ENCODE data around the gene DSP.

Gene DSP

DNA sequence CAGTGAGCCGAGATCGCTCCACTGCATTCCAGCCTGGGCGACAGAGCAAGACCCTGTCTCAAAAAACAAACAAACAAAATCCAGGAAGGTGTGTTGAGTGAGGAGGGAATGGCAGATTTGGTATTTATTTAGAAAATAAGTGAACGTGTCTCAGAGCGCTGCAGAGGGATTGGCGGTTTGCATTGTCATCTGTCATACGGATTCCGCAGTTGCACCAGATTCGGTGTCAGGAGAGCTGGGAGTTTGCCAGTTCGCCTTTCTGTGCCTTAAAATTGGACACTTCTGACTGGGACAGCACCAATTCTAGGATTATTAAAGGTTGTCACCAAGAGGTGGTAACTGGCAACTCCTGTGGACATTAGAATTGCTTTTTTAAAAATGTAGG is 49.4 kb downstream of the DSP start:
- H3K79me2 ChIP-seq (ENCODE audit: low read length), result peaks cover 30% of the 10 kb centered on the region
- 0 out of 2 replicates have a peak overlapping the region, but pooled peaks have one; percentile 93 for H3K9ac ChIP-seq (ENCODE audit: low read length)
- H3K9me3 ChIP-seq (ENCODE audit: insufficient read depth, low read length), result no peaks in the 10 kb centered on the region
- H4K20me1 ChIP-seq (ENCODE audit: insufficient read depth, low read length), result no peaks in the 10 kb centered on the region; the same call in 1 of the 2 replicates
- H3K36me3 ChIP-seq (replicated peaks; ENCODE audit: low read depth, low read length), result peaks cover 7% of the 10 kb centered on the region
- TF ChIP-seq, protein P1, sequence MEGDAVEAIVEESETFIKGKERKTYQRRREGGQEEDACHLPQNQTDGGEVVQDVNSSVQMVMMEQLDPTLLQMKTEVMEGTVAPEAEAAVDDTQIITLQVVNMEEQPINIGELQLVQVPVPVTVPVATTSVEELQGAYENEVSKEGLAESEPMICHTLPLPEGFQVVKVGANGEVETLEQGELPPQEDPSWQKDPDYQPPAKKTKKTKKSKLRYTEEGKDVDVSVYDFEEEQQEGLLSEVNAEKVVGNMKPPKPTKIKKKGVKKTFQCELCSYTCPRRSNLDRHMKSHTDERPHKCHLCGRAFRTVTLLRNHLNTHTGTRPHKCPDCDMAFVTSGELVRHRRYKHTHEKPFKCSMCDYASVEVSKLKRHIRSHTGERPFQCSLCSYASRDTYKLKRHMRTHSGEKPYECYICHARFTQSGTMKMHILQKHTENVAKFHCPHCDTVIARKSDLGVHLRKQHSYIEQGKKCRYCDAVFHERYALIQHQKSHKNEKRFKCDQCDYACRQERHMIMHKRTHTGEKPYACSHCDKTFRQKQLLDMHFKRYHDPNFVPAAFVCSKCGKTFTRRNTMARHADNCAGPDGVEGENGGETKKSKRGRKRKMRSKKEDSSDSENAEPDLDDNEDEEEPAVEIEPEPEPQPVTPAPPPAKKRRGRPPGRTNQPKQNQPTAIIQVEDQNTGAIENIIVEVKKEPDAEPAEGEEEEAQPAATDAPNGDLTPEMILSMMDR (IDR thresholded peaks at IDR 0.05; ENCODE audit: low read depth, low read length), result no peak
- TF ChIP-seq EZH2phosphoT487 (IDR thresholded peaks at IDR 0.05; ENCODE audit: low read depth), result no peak
- H2AFZ ChIP-seq (ENCODE audit: low read depth, low read length), result no peak overlapping the region
- peak overlapping the region; percentile 86 for H3K4me2 ChIP-seq (ENCODE audit: low read length)
- no peaks in the 10 kb centered on the region for H3K27me3 ChIP-seq (ENCODE audit: low read depth, low read length)
- H3K27ac ChIP-seq (ENCODE audit: low read length), result no peak overlapping the region
- peaks cover 8% of the 10 kb centered on the region for H3K4me1 ChIP-seq (ENCODE audit: low read length)
- H3K4me3 ChIP-seq (ENCODE audit: low read length), result peak overlapping the region; percentile 99

DNA sequence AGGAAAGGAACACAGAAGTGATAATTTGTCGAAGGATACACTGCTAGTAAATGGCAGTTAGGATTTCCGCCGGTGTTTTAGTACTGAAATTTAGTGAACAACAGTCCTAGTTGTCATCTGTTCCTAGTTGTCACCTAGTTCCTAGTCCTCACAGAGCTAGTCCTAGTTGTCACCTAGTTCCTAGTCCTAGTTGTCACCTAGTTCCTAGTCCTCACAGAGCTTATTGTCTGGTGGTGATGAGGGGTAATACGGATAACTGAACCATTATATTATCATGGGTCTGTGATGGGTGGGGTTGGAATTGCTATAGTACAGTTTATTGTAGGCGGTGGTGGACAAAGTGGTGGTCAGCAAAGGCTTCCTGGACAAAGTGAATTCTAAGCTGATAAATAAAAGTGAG is 50.3 kb downstream of the DSP start:
- H2AFZ ChIP-seq (ENCODE audit: low read depth, low read length), result no peak overlapping the region
- peaks cover 7% of the 10 kb centered on the region for H3K36me3 ChIP-seq (replicated peaks; ENCODE audit: low read depth, low read length)
- TF ChIP-seq, protein P1 (IDR thresholded peaks at IDR 0.05; ENCODE audit: low read depth, low read length), result no peak
- no peak for TF ChIP-seq EZH2phosphoT487 (IDR thresholded peaks at IDR 0.05; ENCODE audit: low read depth)
- H3K4me2 ChIP-seq (ENCODE audit: low read length), result peak overlapping the region; percentile 4; the same call in 1 of the 2 replicates
- H3K27ac ChIP-seq (ENCODE audit: low read length), result no peak overlapping the region
- no peak overlapping the region for H3K9ac ChIP-seq (ENCODE audit: low read length)
- peaks cover 30% of the 10 kb centered on the region for H3K79me2 ChIP-seq (ENCODE audit: low read length)
- H4K20me1 ChIP-seq (ENCODE audit: insufficient read depth, low read length), result no peaks in the 10 kb centered on the region; the same call in 1 of the 2 replicates
- peaks cover 8% of the 10 kb centered on the region for H3K4me1 ChIP-seq (ENCODE audit: low read length)
- no peaks in the 10 kb centered on the region for H3K9me3 ChIP-seq (ENCODE audit: insufficient read depth, low read length)
- H3K4me3 ChIP-seq (ENCODE audit: low read length), result no peak overlapping the region
- no peaks in the 10 kb centered on the region for H3K27me3 ChIP-seq (ENCODE audit: low read depth, low read length)

DNA sequence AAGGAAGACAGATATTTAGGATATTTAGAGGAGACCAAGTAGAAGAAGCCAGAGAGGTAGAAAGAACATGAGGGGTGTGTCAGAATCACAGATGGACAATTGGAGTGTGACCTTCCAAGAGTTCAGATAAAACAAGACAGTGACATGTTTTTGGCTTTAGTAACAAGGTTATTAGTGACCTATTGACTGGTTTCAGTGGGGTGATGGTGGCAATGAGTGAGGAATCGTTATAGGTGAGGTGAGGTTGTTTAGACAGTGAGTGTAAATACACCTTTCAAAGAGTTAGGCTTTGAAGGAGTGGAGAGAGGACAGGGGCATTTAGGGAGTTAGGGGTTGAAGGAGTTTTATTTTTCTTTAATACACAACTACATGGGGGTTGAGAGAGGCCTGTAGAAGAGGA is 51.8 kb downstream of the DSP start:
- H2AFZ ChIP-seq (ENCODE audit: low read depth, low read length), result no peak overlapping the region
- H3K27ac ChIP-seq (ENCODE audit: low read length), result no peak overlapping the region
- TF ChIP-seq, protein P1 (IDR thresholded peaks at IDR 0.05; ENCODE audit: low read depth, low read length), result no peak
- TF ChIP-seq EZH2phosphoT487 (IDR thresholded peaks at IDR 0.05; ENCODE audit: low read depth), result no peak
- H4K20me1 ChIP-seq (ENCODE audit: insufficient read depth, low read length), result no peaks in the 10 kb centered on the region; the same call in 1 of the 2 replicates
- peaks cover 30% of the 10 kb centered on the region for H3K79me2 ChIP-seq (ENCODE audit: low read length)
- peaks cover 8% of the 10 kb centered on the region for H3K4me1 ChIP-seq (ENCODE audit: low read length)
- peaks cover 10% of the 10 kb centered on the region for H3K36me3 ChIP-seq (replicated peaks; ENCODE audit: low read depth, low read length)
- no peak overlapping the region for H3K4me3 ChIP-seq (ENCODE audit: low read length)
- H3K4me2 ChIP-seq (ENCODE audit: low read length), result no peak overlapping the region
- H3K9me3 ChIP-seq (ENCODE audit: insufficient read depth, low read length), result no peaks in the 10 kb centered on the region
- H3K9ac ChIP-seq (ENCODE audit: low read length), result no peak overlapping the region
- H3K27me3 ChIP-seq (ENCODE audit: low read depth, low read length), result no peaks in the 10 kb centered on the region

DNA sequence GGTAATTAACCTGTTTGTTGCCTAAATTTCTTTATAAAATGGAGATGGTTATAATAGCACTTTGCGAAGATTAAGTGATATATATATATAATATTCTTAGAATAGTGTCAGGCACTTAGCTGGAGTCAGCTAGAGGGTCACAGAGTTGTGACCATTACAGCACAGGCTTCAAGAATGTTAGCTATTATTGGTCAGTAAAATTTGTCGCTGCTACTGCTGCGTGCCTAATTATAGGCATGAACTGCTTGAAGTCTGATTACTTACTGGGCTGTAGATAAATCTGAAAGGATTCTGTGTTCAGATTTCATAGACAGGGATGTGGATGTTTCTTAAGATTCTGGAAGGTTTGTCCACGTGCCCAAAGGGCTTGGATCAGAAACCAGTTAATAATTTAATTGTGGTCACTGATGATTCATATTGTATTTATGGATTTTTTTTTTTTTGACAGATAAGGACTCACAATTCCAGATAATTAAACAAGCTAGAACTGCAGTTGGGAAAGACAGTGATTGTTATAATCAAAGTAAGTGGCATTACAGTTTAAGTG is 53.2 kb downstream of the DSP start:
- Histone ChIP-seq H3K9me3 (ENCODE audit: insufficient read depth, low read length) (no peaks in the 10 kb centered on the region), H3K27ac (ENCODE audit: low read length) (no peak overlapping the region), H2AFZ (ENCODE audit: low read depth, low read length) (no peak overlapping the region), H3K4me3 (ENCODE audit: low read length) (no peak overlapping the region), H3K4me1 (ENCODE audit: low read length) (peaks cover 5% of the 10 kb centered on the region), H4K20me1 (ENCODE audit: insufficient read depth, low read length) (no peaks in the 10 kb centered on the region; the same call in 1 of the 2 replicates), H3K36me3 (replicated peaks; ENCODE audit: low read depth, low read length) (peaks cover 17% of the 10 kb centered on the region), H3K27me3 (ENCODE audit: low read depth, low read length) (no peaks in the 10 kb centered on the region), H3K9ac (ENCODE audit: low read length) (no peak overlapping the region), H3K79me2 (ENCODE audit: low read length) (peaks cover 30% of the 10 kb centered on the region), H3K4me2 (ENCODE audit: low read length) (no peak overlapping the region)
- no peak for TF ChIP-seq EZH2phosphoT487 (IDR thresholded peaks at IDR 0.05; ENCODE audit: low read depth)
- TF ChIP-seq, protein P1 (IDR thresholded peaks at IDR 0.05; ENCODE audit: low read depth, low read length), result no peak

All from OCI-LY3 (cell line).